Mucosa of descending colon (tissue), 3 donors: ENCODE results near the gene ADH1C. TPM values are rescaled to one million over a fixed set of nuclear protein-coding genes. Genes with fewer than 3 reads are reported as not detected.
A peak's percentile ranks its signal among the peaks of the same experiment; 100 is the strongest.

Experiments used
- ATAC-seq: fragments of 200-7000 bp; cut with Tn5 transposase; one replicate; pipeline ENCODE4 v1.9.1; 2020; ENCODE audit warnings: mild to moderate bottlenecking, moderate library complexity
- DNase-seq, 3 donors: peaks; one replicate each; pipeline ENCODE4 v3.0.0-alpha.2; 2020
- H3K36me3 ChIP-seq: fragments of 200-600 bp; one replicate; pipeline ENCODE4 v1.8.0; 2021; ENCODE audit warnings: low read depth, mild to moderate bottlenecking
- H3K4me1 ChIP-seq: fragments of 200-600 bp; one replicate; pipeline ENCODE4 v1.8.0; 2021; ENCODE audit warnings: low read depth, mild to moderate bottlenecking
- H3K4me3 ChIP-seq: fragments of 200-600 bp; one replicate; pipeline ENCODE4 v1.8.0; 2021; ENCODE audit warnings: mild to moderate bottlenecking
- H3K9me3 ChIP-seq: fragments of 200-600 bp; one replicate; pipeline ENCODE4 v1.8.0; 2021; ENCODE audit warnings: mild to moderate bottlenecking
- CTCF ChIP-seq: fragments of 200-600 bp; IDR thresholded peaks from one replicate; pipeline ENCODE4 v1.8.0; 2022; ENCODE audit warnings: antibody characterized with exemption, mild to moderate bottlenecking
- intact Hi-C, 2 donors: fragments of 100-400 bp; cut with DNase I in 1 of 2; cut with micrococcal nuclease in 1 of 2; formaldehyde crosslinking; loops; one replicate each; pipeline versions ENCODE4 v1.11.0 to v1.11.1; 2022; cut with DNase I, micrococcal nuclease
- total RNA-seq, 3 donors: library from RNA; stranded (reverse); fragmentation: NEBNext Ultra II Directional in 2 of 3; extraction: Animal tissue kit (Norgen Biotek cat#: 25700) in 2 of 3; gene quantifications; one replicate each; pipeline versions ENCODE4 v1.2.1 to v1.2.4, GENCODE V29; 2021 to 2023
- donor health status: DM: no; HTN: no; CAD: no; lungs with moderate emphysema.
- donor health status: DM: no; HTN: no; CAD: no.
- donor health status: DM: no; HTN: yes; CAD: no.

ADH1C gene
- total RNA-seq, 3 donors from 2014 or later, result 137 to 502 (median 271) TPM

- Histone ChIP-seq H3K4me3 (no peak overlapping the region), H3K9me3 (no peaks in the 10 kb centered on the region), H3K4me1 (no peaks in the 10 kb centered on the region), H3K36me3 (no peaks in the 10 kb centered on the region)
- DNase-seq (no peak), ATAC-seq (no peak)
- no peak for TF ChIP-seq CTCF
- intact Hi-C loops, result no loop called here
Measured at GRCh38 chr4:99336553-99336952, 16.0 kb downstream of the ADH1C start.

- H3K4me3 ChIP-seq, result no peak overlapping the region
- no peak for ATAC-seq
- no peak for TF ChIP-seq CTCF
- no peak for DNase-seq
- intact Hi-C loops, result no loop called here
- no peaks in the 10 kb centered on the region for H3K9me3 ChIP-seq
- no peaks in the 10 kb centered on the region for H3K4me1 ChIP-seq
- H3K36me3 ChIP-seq, result no peaks in the 10 kb centered on the region
Measured at GRCh38 chr4:99334880-99335279, 17.7 kb downstream of the ADH1C start.

GRCh38 chr4:99330648-99331047, 21.9 kb downstream of the ADH1C start:
- DNase-seq (no peak), ATAC-seq (no peak)
- Histone ChIP-seq H3K4me1 (no peaks in the 10 kb centered on the region), H3K9me3 (peaks cover 3% of the 10 kb centered on the region), H3K4me3 (no peak overlapping the region), H3K36me3 (no peaks in the 10 kb centered on the region)
- no peak for TF ChIP-seq CTCF
- intact Hi-C loops, result no loop called here

GRCh38 chr4:99329876-99330275, 22.7 kb downstream of the ADH1C start:
- DNase-seq (no peak), ATAC-seq (no peak)
- Histone ChIP-seq H3K4me1 (no peaks in the 10 kb centered on the region), H3K36me3 (no peaks in the 10 kb centered on the region), H3K4me3 (no peak overlapping the region), H3K9me3 (peaks cover 3% of the 10 kb centered on the region)
- intact Hi-C loops, result no loop called here
- no peak for TF ChIP-seq CTCF

- peak; percentile 34 for ATAC-seq
- H3K4me1 ChIP-seq, result no peaks in the 10 kb centered on the region
- intact Hi-C loops, result no loop called here
Measured at GRCh38 chr4:99324979-99325378, 27.6 kb downstream of the ADH1C start.

More at GRCh38 chr4:99324979-99325378, 27.6 kb downstream of the ADH1C start:
- TF ChIP-seq CTCF, result no peak
- H3K36me3 ChIP-seq, result no peaks in the 10 kb centered on the region
- peak in 1 of 3 donors; percentile 41 for DNase-seq
- H3K4me3 ChIP-seq, result no peak overlapping the region
- peaks cover 3% of the 10 kb centered on the region for H3K9me3 ChIP-seq
